ENCODE data around the gene SLCO3A1.

Gene SLCO3A1

GRCh38 chr15:91916051-91916450 is 62.5 kb downstream of the SLCO3A1 start:
- DNase-seq = no peak

- no peak for DNase-seq
These were observed 64.3 kb downstream of the SLCO3A1 start for GRCh38 chr15:91917686-91918360.

GRCh38 chr15:91919014-91919534 is 65.6 kb downstream of the SLCO3A1 start:
- no peak for DNase-seq

- no peak for DNase-seq
These were observed 67.8 kb downstream of the SLCO3A1 start for GRCh38 chr15:91921188-91921842.

- no peak for DNase-seq
These were observed 68.3 kb downstream of the SLCO3A1 start for GRCh38 chr15:91921843-91922198.

GRCh38 chr15:91922646-91923547 is 69.4 kb downstream of the SLCO3A1 start:
- DNase-seq = no peak

GRCh38 chr15:91924183-91924582 is 70.7 kb downstream of the SLCO3A1 start:
- no peak for DNase-seq

GRCh38 chr15:91924837-91925495 is 71.5 kb downstream of the SLCO3A1 start:
- no peak for DNase-seq

- DNase-seq = no peak
These were observed 72.3 kb downstream of the SLCO3A1 start for GRCh38 chr15:91925794-91926193.

GRCh38 chr15:91926908-91927270 is 73.4 kb downstream of the SLCO3A1 start:
- no peak for DNase-seq

GRCh38 chr15:91927585-91927984 is 74.1 kb downstream of the SLCO3A1 start:
- no peak for DNase-seq

GRCh38 chr15:91928675-91929074 is 75.2 kb downstream of the SLCO3A1 start:
- DNase-seq = no peak

GRCh38 chr15:91929509-91929908 is 76.0 kb downstream of the SLCO3A1 start:
- no peak for DNase-seq

GRCh38 chr15:91930092-91930491 is 76.6 kb downstream of the SLCO3A1 start:
- no peak for DNase-seq

GRCh38 chr15:91936182-91936775 is 82.8 kb downstream of the SLCO3A1 start:
- no peak for DNase-seq

- DNase-seq = no peak
These were observed 83.4 kb downstream of the SLCO3A1 start for GRCh38 chr15:91936927-91937326.

- DNase-seq = no peak
These were observed 84.6 kb downstream of the SLCO3A1 start for GRCh38 chr15:91938136-91938535.

- DNase-seq = no peak
These were observed 85.9 kb downstream of the SLCO3A1 start for GRCh38 chr15:91939403-91939831.

- no peak for DNase-seq
These were observed 87.2 kb downstream of the SLCO3A1 start for GRCh38 chr15:91940496-91941381.

- no peak for DNase-seq
These were observed 88.6 kb downstream of the SLCO3A1 start for GRCh38 chr15:91941871-91942658.

Data from eye (tissue), 1 donor.